Stimulated activated CD4-positive, alpha-beta T cell treated with anti-CD3 and anti-CD28 coated beads, Interleukin-12 subunit alpha, Interleukin-12 subunit beta, amount 100 ng/mL, for 4 hours (primary cell): ENCODE measurements around the gene HACE1.
A peak's percentile ranks its signal among the peaks of the same experiment; 100 is the strongest.
"Not testable (repeated sequence)": the region's sequence is repeated elsewhere in the genome, so short reads cannot be mapped to it uniquely, and the experiment has no call there.

ENCODE experiments used
- DNase-seq: peaks from one replicate; pipeline ENCODE4 v3.0.0-alpha.2; 2020

The HACE1 gene, protein sequence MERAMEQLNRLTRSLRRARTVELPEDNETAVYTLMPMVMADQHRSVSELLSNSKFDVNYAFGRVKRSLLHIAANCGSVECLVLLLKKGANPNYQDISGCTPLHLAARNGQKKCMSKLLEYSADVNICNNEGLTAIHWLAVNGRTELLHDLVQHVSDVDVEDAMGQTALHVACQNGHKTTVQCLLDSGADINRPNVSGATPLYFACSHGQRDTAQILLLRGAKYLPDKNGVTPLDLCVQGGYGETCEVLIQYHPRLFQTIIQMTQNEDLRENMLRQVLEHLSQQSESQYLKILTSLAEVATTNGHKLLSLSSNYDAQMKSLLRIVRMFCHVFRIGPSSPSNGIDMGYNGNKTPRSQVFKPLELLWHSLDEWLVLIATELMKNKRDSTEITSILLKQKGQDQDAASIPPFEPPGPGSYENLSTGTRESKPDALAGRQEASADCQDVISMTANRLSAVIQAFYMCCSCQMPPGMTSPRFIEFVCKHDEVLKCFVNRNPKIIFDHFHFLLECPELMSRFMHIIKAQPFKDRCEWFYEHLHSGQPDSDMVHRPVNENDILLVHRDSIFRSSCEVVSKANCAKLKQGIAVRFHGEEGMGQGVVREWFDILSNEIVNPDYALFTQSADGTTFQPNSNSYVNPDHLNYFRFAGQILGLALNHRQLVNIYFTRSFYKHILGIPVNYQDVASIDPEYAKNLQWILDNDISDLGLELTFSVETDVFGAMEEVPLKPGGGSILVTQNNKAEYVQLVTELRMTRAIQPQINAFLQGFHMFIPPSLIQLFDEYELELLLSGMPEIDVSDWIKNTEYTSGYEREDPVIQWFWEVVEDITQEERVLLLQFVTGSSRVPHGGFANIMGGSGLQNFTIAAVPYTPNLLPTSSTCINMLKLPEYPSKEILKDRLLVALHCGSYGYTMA

DNA sequence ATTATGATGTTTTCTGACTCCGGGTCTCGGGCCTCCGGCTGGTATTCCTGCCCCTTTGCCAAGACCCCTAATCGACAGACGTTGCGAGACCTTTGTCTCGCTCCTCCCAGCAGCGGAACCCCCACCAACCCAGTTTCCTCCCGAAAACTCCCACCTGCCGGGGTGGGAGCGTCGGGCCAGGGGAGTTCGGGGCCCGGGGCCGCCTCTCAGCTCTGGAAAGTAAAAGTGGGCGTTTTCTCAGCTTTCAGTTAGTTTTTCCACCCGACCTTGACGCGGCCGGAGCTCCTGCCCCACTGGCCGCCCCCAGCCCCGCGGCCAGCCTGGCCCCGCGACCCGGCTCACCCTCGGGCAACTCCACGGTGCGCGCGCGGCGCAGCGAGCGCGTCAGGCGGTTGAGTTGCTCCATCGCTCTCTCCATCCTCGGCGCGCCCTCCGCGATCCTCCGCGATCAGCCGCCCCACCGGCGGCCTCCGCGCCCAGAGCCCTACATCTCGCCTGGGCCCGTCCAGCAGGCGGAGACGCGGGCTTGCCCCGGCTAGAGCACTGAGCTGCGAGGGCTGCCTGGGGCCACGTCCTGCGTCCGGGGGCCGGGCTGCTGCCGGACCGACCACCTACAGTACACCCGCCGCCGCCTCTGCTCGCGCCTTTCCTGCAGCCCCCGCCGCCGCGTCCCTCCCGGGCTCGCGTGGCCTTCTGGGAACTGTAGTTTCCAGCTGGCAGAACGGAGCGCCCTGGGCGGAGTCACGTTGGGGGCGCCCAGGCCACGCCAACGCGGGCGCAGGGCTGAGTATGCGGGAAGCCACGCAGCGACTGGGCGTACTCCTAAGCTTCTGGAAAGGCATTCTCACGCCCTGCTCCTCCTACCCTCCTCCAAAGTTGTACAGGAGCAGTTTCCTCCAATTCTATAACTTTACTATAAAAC is at the start of gene HACE1:
Gene HACE1 (minus strand): TSS at position 695 of the 922 bp plus-strand sequence. CDS start 277 bp downstream, at position 418.
- peak; percentile 87 for DNase-seq

DNA sequence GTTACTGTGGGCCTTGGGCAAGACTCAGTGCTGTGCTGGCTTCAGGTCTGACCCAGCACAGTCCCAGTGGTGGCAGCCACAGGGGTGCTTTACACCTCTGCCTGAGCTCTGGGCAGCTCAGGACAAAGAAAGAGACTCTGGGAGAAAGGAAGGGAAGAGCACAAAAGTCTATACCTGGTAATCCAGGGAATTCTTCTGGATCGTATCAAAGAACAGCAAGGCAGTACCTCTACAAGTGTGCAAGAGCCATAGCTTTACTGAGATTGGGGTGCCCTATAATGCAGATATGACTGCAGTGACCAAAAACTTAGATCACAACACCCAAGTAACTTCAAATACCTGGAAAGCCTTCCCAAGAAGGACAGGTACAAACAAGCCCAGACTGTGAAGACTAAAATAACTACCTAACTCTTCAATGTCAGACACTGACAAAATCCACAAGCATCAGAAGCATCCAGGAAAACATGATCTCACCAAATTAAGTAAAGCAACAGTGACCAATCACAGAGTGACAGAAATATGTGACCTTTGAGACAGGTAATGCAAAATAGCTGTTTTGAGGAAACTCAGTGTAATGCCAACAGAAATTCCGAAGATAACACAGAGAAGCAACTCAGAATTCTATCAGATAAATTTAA is 49.3 kb upstream of the HACE1 start:
- DNase-seq = no peak

- DNase-seq = no peak
Measured at GRCh38 chr6:104908031-104908887, 48.5 kb upstream of the HACE1 start.

DNA sequence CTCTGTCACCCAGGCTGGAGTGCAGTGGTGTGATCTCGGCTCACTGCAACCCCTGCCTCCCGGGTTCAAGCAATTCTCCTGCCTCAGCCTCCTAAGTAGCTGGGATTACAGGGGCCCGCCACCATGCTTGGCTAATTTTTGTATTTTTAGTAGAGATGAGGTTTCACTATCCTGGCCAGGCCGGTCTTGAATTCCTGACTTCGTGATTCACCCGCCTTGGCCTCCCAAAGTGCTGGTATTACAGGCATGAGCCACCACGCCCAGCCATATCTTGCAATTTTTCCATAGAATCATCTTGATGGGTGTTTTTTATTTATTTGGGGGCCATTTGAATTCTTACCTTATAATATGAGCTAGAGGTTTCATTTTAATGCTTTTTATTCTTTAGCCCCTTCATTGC is 39.2 kb upstream of the HACE1 start:
- DNase-seq = not testable (repeated sequence)

- no peak for DNase-seq
Measured at GRCh38 chr6:104896914-104897313, 37.2 kb upstream of the HACE1 start.

DNA sequence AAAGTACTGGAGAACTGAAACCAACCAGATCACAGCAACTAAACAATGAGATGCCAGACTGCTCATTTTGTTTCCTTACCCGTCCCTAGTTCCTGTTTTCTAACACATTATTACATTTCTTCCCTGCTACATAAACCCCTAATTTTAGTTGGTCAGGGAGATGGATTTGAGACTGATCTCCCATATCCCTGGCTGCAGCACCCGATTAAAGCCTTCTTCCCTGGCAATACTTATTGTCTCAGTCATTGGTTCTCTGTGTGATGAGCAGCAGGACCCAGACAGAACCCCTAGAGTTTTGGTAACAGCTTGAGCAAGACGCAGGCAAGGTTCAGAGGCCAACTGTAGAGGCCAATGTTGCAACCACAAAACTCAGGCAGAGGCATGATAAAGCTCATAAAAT is 28.3 kb upstream of the HACE1 start:
- DNase-seq = no peak

GRCh38 chr6:104887350-104887749 is 27.6 kb upstream of the HACE1 start:
- DNase-seq = no peak

DNA sequence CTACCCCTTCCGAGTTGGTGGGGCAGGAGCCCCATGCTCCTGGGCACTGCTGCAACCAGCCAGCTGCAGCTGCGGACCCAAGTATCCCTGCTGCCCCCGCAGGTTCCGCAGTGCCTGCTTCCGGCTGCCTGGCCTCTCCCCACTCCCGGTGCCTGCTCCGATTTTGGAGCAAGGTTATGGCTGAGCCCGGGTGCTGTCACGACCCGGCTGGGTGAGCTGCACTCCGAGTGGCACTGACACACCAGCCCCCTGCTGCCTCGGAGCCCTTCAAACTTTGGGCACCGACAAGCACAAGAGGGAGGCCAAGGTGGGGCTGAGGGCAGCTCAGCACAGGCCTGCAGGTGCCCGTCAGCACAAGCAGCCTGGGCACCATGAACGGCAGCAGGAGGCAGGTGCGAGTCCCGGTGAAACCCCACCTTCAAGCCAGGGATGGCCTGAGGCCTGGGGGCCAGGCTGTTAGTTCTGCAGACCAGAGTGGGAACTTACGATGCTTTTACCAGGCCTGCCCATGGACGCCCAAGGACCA is 25.9 kb upstream of the HACE1 start:
- DNase-seq = no peak

DNA sequence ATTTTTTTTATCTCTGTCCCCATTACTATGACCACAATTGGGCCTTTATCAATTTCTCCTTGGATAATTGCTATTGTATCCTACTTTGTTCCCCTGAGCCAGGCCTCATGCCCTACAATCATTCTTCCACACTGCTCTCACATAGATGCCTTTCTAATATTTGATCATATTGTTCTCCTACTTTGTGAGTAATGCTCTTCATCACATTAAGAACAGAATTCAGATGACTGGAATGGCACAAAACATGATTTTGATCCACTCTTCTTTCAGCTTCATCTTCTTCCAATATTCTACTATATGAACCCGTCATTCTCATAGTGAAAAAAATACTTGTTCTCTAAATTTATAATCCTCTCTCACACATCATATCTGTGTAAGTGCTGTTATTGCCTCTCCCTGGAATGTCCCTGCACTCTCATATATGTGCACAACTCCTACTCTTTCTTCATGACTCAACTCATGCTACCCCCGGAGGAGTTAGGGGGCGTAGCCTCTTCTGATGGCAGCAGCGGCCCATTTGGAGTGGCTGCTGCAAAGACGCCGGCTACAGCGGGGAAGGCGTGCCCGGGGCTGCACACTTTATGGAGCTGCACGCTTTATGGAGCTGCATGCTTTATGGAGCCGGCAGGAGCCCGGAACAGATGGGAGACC is 25.3 kb upstream of the HACE1 start:
- no peak for DNase-seq

- no peak for DNase-seq
Measured at GRCh38 chr6:104881964-104882668, 22.4 kb upstream of the HACE1 start.

- no peak for DNase-seq
Measured at GRCh38 chr6:104862456-104862855, 2.7 kb upstream of the HACE1 start.

- no peak for DNase-seq
Measured at GRCh38 chr6:104860221-104860620, 502 bp upstream of the HACE1 start.

- no peak for DNase-seq
Measured at GRCh38 chr6:104858642-104859041, 1.1 kb downstream of the HACE1 start.

GRCh38 chr6:104855507-104855906 is 4.2 kb downstream of the HACE1 start:
- no peak for DNase-seq

- DNase-seq = not testable (repeated sequence)
Measured at GRCh38 chr6:104847721-104848120, 12.0 kb downstream of the HACE1 start.

DNA sequence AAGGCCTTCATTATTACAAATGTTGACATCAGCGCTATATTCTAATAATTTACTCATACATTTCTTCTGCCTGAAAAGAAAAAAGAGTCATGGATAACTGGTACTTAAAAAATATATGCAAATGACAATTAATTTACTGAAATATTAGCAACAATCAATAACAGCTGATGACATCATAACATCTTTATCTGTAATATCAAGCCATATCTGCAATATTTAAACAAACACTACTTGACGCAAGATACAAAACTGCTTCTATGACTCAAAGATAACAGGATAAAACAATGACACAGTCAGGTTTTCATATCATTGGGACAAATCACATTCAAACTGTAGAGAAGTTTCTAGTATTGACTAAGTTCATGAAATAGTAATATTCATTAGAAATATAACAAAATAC is 16.5 kb downstream of the HACE1 start:
- DNase-seq = no peak

DNA sequence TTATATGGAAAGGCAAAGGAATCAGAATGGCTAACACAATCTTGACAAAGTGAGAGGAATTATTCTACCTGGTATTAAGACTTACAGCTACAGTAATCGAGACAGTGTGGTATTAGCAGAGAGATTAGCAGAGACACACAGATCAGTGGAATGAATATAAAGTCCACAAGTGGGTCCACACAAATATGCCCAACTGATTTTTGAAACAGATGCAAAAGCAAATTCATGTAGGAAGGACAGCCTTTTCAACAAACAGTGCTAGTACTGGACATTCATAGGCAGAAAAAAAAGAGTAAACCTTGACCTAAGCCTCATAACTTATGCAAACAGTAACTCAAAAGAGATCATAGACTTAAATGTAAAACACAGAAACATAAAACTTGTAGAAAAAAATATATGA is 22.6 kb downstream of the HACE1 start:
- no peak for DNase-seq

DNA sequence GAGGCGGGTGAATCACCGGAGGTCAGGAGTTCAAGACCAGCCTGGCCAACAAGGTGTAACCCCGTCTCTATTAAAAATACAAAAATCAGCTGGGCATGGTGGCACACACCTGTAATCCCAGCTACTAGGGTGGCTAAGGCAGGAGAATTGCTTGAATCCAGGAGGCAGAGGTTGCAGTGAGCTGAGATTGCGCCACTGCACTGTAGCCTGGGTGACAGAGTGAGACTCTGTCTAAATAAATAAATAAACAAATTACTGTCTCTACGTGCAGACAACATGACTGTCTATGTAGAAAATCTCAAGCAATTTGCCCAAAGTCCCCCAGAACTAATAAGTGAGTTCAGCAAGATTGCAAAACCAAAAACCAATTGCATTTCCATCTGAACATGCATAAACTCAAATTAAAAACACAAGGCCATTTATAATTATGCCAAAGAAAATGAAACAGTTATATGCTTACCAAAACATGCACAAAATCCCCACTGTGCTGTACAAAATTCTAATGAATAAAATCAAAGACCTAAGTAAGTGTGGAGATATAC is 23.2 kb downstream of the HACE1 start:
- DNase-seq = not testable (repeated sequence)

GRCh38 chr6:104835782-104836181 is 23.9 kb downstream of the HACE1 start:
- no peak for DNase-seq
